IPS DF 19.7 (cell line): Measurements from ENCODE around the gene FGF19.

Experiments
- DNase-seq: peaks from one replicate; pipeline ENCODE4 v3.0.0-alpha.2; 2013; ENCODE audit warnings: low read depth, low spot score

FGF19 gene

DNA sequence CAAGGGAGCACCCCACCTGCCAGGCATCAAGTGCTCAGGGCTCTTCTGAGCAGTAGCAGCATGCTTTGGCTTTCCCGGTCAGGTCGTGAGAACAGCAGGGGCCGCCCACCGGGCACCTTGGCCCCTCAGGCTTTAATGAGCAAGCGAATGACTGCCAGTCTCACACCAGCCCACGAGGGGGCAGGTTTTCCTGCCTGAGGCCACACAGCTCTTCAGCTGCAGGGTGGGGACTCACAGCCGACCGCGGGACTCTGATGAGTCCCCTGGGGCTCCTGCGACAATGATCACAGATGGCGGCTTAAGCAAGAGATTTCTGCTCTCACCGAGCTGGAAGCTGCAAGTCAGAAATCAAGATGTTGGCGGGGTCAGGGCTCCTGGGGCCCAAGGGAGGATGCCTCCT, 14.3 kb upstream of the FGF19 start:
- DNase-seq, result no peak

DNA sequence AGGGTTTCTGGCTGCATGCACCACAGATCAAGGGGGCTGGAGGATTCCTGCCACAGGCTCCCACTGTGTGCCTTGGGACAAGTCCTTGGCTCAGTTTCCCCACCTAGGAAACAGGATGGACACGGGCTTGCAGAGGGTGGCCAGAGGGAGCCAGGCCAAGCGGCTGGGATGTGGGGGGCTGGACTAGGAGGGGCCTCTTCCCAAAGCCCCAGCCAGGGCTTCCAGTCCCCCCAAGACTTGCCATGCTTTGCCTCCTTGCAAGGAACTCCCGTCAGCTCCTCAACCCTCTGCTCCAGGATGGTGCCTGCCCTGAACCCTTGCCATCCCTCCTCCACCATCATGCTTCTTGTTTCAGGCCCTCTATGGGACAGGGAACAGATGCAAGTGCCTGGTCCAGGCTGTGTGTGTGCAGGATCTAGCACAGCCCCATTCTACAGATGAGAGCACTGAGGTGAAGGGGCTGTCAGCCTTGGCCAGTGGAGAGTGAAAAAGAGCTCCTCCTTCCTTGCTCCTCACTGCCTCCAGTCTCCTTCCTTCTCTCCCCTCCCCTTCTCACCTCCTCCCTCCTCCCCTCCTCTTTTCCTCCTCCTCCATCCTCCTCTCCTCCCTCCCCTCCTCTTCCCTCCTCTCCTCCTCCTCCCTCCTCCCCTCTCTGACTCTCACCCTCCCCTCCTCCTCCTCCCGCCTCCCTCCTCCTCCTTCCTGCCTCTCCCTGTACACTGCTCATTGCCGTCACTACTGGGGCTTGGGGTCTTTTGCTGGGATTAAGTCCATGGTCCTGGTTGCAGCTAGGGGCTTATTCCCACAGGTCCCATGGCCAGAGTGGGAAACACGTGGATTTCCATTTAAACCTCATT, 13.3 kb upstream of the FGF19 start:
- DNase-seq, result no peak

DNA sequence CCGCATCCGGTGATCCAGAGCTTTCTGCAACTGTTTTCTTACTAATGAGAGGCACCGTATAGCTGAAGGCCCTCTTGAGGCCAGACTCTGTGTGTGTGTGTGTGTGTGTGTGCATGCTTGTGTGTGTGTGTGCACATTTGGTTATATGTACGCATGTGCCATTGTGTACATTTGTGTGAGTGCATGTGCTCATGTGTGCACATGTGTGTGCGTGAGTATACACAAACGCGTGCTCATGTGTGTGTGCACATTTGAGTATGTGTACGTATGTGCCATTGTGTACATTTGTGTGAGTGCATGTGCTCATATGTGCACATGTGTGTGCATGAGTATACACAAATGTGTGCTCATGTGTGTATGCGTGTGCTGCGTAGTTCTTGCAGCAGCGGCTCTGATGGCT, 12.3 kb upstream of the FGF19 start:
- DNase-seq, result no peak

DNA sequence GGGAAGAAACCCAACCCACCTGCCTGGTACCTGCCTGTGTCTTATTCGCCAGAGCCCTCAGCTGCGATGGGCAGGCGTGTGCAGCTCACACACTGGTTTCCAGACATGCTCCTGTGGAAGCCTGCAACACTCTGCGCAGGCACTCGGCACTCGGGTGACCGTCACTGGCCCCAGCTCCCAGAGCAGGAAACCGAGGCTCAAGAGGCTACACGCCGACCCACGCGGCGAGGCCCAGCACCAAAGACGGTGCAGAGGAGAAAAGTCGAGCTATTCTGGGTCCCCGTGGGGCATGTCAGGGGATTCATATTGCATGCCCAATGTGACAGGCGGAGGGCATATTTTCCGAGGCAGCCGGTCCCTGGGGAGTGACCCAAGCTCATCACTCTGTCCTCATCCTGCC, 11.6 kb upstream of the FGF19 start:
- no peak for DNase-seq

DNA sequence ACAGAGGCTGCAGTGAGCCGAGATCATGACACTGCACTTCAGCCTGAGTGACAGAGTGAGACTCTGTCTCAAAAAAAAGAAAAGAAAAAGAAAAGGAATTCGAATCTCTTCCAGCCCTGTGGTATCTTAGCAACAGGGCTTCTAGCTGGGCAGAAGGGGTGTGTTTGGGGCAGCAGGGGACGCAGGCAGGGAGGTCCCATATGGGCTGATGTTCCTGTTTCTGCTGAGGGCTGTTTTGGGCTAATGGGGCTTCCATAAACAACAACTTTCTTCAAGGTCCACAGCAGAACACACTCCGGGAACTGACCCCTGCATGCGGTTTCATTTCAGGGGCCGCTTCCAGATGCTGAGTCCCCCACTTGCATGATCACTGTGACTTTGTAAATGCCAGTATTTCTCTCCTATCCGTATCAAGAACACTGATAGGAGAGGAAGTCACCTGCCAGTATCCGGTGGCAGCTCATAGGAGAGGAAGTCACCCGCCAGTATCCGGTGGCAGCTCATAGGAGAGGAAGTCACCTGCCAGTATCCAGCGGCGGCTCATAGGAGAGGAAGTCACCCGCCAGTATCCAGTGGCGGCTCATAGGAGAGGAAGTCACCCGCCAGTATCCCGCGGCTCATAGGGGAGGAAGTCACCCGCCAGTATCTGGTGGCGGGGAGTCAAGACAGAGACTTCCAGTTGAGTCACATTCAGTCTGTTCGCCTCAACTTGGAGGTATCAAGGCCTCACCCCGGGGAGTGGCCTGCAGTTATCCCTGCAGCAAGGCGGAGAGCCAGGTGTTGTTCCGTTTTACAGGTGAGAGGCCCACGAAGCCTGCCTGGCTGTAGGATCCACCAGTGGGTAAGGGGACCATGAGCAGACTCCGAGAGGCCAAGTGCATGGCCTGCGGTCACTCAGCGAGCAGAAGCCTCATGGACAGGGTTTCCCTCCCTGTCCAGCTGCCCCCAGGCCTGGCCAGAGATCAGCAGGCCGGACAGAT, 8.3 kb upstream of the FGF19 start:
- DNase-seq, result no peak

DNA sequence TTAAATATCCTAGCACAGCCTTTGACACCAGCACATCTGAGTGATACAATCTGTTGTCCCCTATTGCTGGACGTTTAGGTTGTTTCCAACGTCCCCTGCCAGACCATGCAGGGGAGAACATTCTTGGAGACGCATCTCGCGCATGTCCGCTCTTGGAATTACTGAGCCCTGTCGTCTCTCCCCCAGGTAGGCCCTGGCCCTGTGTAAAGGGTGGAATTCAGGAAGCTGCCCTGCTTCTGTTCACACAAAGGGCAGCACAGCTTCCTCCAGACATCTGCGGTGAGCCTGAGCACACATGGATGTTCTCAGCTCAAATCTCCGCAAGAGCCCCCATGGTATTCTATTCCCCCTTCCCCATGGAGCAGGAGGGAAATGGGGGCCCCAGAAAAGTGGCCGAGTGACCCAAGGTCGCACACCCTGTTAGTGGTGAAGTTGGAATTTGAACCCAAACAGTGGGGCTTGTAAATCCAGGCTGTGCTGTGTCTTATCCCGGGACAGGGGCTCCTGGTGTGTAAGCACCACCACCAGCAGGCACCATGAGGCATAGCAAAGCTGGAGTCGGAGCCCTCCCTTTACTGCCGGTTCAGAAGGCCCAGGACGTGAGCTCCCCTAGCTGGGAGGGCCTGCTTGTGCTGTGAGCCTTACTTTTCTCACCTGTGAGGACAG, 5.0 kb upstream of the FGF19 start:
- DNase-seq, result no peak

DNA sequence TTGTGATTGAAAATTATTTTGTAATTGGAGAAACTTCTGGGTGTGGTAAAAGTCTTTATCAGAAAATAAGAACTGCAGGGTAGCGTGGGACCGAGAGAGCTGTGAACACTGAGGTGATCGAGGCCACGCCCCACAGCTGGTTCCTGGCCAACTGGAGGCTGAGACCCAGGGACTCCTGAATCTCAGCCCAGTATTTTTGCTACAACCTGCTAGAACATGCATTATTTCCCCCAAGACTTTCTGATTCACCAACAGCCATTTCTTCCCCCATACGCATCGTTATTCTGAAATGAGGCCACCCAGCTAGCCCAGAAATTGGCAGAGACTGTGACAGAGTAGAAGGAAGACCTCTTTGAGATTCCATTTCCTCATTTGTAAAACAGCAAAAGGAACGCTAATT, 3.4 kb upstream of the FGF19 start:
- DNase-seq, result no peak

DNA sequence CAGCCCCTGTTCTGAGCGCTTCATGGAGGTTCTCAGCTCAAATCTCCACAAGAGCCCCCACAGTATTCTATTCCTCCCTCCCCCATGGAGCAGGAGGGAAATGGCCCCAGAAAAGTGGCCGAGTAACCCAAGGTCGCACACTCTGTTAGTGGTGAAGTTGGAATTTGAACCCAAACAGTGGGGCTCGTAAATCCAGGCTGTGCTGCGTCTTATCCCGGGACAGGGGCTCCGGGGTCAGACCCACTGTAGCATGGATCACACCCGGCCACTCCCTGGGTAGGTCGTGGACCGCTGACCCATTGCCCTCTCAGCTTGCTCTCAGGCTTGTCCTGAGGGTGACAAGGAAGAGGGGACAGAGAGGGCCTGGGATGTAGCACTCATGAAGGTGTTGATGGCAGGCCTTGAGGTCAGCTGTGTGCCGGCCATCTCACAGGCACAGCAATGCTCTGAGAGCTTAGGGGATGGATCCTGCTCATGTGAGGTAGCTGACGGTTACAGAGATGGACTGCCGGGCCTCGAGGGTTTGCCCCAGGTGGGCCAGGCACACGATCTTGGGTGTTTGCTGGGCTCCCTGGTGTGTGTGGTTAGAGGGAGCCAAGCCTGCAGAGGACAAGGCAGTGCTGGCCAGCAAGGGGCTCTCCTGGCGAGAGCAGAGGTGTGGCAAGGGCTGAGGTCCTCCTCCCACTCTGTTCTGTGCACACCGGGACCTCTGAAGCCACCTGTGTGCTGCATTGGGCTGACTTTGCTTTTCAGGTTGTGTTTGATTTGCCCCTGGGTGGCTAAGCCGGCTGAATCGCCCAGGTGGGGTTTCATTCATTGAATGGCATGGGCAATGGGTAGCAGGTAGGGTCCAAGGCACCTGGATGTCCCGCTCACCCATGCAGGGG, 2.3 kb upstream of the FGF19 start:
- DNase-seq, result no peak

DNA sequence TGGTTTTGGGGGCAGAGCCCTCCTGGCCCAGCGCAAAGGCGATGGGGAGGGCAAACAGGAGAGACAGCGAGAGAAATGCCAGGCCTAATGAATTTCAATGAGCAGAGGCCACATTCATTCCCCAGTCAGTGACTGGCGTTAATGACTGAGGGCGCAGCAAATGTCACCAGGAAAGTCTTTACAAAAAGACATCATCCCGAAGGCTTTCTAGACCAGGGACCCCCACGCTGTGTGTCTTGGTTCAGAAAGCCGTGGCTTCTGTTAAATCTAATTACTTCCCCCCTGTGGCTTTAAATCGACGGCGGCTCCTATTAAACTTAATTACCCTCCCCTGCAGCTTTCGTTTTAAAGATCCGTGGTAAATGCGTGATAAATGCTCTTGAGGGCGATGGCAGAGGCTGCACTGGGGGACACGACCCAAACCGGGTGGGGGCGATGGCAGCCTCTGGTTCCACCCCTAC, 1.6 kb upstream of the FGF19 start:
- DNase-seq, result no peak

DNA sequence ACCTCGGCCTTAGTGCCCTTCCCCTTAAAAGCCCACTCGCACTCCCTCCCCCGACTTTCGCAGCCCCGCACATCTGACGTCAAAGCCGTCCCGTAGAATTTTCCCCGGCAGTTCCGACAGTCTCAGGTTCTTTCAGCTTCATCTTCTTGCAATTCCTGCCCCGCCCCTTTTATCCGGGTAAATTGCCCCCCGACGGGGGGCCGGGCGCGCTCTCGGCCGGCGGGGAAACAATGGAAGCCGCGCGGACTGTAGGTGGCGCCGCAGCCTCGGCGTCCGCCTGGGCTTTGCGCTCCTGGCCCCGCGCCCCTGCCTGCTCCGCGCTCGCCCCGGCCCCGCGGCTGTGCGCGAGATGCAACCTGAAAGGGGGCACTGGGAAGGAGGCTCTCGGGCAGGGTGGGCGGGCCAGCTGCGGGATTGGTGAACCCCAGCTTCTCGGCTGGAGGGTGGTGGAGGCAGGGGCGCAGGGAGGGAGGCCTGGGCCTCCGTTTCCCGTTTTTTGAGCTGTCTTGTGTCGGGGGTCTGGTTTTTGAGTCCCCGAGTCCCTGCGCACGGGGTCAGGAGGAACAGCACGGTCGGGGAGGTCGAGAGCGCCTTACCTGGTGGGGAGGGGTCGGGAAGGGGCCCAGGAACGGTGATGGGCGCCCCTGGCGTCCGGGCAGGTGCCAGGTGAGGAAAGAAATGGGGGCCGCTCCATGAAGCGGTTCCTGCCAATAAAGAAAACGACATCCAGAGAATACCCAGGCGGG, 859 bp upstream of the FGF19 start:
- DNase-seq, result no peak

DNA sequence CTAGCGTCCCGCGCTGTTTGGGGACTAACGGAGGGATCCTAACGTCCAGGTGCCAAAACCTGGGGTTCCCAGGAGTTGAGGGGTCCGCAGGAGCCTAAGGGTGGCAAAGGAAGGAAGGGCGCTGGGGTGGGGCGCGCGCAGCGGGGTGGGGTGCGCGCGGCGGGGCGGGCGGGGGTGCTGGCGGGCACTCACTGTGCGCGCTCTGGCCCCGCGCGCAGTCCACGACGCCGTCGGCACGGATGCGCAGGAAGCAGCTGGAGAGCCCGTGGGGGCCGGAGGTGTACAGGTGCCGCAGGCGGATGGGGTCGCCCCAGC, 412 bp downstream of the FGF19 start:
- DNase-seq, result no peak

DNA sequence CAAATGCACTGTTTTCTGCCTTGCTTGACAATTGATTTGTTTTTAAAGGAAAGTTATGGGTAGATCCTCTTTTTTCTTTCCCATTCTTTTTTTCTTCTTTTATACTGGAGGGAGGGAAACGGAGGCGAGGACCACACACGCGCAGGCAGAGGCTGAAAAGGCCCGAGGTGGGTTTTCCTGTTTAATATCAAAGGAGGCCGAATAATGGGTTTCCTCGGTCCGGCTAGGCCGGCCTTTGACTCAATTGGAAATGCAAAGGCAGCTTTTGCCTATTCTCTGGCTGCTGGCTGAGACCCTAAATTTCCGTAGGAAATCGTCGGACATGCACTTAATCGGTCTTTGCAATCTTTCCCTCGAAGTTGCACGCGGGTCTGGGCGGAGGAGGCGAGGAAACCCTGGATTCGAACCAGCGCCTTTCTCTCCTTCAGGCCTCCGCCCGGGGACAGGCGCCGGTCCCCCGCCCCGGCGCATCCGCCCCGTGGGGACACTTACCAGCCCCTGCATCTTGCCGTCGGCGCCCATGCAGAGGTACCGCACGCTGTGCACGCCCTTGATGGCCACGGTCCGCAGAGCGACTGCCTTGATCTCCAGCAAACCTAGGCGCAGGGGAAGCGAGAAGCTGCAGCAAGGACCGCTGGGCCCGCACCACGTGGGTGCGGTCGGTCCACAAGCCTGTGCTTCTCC, 911 bp downstream of the FGF19 start:
- DNase-seq, result no peak

DNA sequence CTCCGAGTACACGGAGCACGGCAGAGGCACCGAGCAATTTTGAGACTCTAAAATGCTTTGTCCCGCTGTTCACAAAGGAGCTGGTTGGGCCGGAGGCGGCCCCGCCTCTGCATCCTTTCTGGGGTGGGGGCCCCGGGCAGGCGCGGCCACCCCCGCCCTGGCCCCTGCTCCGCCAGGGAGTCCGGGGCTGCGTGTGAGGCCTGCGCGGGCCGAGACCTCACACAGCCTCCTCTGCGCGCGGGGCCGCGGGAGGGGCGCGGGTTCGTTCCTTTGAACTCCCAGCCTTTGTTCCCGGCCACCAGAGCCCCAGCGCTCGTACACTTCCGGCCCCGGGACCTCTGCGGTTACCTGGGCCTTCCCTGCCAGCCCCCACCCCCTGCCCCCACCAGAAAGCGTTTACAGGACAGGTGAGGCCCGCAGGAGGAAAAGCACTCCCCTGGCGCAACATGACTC, 1.6 kb downstream of the FGF19 start:
- no peak for DNase-seq

DNA sequence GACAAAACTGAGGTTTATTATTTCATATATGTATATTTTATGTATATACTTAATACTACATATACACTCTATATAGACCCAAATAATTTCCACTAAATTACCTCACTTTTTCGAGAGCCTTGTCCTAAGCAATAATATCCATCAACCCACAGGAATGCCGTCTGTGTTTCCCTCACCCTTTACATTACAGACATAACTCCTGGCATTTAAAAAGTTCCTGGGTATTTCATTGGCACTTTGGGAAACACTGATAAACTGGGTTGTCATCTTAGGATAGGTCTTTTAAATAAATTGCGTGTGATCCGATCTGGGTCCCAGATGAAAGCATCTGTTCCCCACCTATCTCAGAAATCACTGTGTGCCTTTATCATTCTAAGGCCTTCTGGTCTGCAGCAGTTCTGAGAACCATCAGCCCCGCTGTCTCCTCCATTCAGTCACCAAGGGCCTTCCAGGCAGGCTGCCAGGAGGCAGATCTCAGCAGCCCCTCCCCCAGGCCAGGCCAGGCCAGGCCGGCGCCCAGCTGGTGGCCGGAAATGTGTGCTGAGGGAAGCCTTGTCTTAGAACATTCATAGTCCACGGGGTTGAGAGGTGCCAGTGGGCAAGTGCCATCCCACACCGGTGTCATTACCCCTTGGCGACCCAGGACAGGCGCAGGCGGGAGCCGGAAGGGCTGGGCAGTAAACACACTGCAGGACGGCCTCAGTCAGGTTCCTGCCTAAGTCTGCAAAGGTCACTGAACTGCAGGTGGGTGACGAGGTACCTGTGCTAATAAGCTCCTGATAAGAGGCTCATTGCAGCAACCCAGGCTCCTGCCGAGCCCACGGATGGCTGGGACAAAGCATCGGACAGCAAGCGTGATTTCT, 3.3 kb downstream of the FGF19 start:
- no peak for DNase-seq

DNA sequence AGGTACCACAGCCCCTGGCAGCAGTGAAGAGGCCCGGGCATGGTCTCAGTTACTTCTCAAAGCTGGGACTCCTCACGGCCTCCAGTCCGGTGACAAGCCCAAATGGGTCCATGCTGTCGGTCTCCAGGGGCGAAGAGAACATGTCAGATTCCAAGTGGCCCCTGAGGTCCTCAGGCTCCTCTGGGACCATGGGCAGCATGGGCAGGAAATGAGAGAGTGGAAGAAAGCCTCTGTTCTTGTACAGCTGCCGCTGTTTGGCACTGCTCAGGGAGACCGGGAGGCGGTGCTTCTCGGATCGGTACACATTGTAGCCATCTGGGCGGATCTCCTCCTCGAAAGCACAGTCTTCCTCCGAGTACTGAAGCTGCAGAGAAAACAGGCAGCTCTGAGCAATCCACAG, 4.6 kb downstream of the FGF19 start:
- no peak for DNase-seq

DNA sequence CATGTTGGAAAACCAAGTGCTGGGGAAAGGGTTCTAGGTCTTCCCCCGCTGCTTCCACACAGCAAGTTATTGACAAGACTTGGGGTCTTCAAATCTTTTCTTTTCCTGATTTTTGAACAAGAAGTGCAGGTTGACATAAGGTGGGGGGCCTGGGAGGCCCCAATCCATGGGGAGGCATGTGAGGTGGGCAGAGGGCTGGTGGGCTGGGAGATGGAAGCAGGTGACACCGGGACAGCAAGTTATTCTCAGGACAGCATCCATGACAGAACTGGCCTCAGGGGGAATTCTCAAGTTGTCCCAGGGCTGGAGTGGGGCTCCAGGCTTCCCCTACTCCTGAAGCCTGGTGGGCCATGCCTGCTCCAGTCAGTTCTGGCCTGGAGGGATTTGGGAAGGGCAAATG, 5.5 kb downstream of the FGF19 start:
- no peak for DNase-seq

DNA sequence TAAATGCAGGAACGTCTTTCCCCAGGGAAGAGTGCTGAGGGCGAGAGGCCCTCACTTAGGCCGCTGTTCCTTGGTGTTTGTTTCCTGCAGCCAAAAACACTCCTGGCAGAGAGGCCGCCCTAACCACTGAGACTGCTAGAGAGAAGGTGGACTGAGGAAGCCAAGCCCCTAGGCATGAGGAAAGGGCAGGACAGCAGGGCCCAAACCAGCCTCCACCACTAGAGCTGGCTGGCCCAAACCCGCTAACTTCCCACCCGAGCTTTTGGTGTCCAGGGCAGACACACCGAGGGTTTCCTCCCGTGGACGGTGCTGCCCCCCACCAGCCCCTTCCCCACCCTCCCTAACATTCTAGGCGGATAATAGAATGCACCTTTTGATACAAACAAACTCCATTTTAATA, 6.0 kb downstream of the FGF19 start:
- no peak for DNase-seq

DNA sequence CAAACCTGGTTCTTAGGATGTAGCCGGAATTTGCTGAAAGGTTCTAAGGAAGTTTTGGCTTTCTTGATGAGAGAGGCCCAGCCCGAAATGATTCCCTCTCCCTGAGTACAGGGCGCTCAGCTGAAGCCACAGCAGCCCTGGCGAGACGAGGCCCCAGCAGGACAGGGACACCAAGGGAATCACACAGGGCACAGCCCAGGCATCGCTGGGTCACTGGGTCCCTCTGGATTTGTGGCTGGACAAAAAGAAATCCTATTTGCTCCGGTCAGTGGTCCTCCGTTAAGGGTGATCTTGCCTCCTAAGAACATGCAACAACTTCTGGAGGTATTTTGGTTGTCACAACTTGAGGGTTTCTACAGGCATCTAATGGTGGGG, 6.4 kb downstream of the FGF19 start:
- DNase-seq, result no peak
